Fibroblast of villous mesenchyme (primary cell): ENCODE data around the gene ACHE. TPM values are rescaled to one million over a fixed set of nuclear protein-coding genes. Genes with fewer than 3 reads are reported as not detected.

Source experiments
- DNase-seq: peaks from one replicate; pipeline ENCODE4 v3.0.0-alpha.2; 2010; ENCODE audit warnings: low read depth
- H3K4me3 ChIP-seq: 2 replicates; pipeline ENCODE4 v1.5.1; 2011; ENCODE audit warnings: low read depth, mild to moderate bottlenecking, low read length
- total RNA-seq: library from RNA; depleted of rRNA; stranded (reverse); fragments of >200 nt; gene quantifications from 2 replicates; pipeline ENCODE4 v1.2.3, GENCODE V29; 2012
- TF ChIP-seq, protein P1 (sequence below): IDR thresholded peaks from 2 replicates; pipeline ENCODE4 v1.5.1; 2012; ENCODE audit warnings: low read depth, mild to moderate bottlenecking, low read length; ENCODE audit not compliant: insufficient read depth

Gene ACHE
- total RNA-seq, 1 donor = not detected

DNA sequence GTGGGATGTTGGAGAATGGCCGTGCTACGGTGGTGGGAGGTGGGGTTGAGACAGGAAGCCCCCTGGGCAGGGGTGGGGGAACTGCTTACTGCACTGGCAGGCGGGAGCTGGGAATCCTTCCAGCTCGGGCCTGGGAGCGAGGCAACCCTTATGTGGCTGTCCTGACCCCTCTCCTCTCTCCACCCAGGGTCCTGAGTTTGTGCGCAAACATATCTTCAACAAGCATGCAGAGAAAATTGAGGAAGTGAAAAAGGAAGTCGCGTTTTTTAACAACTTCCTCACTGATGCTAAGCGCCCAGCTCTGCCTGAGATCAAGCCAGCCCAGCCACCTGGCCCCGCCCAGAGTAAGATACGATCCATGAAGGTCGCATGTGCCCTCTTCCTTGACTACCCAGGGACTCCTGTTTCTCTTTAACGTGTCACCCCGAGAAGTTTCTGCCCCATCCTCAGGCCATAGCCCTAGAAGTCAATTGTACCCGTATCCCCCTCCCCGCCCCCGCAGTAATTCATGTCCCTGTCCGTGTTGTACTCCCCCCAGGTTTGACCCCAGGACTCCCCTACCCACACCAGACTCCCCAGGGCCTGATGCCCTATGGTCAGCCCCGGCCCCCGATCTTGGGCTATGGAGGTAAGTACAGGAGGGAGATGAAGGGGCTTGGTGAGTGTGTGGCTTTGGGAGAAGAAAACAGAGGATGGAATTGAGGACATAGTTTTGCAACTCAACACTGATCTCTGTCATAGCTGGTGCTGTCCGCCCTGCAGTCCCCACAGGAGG lies 8.0 kb downstream of the ACHE start:
- DNase-seq = no peak
- no peak overlapping the region for H3K4me3 ChIP-seq
- TF ChIP-seq, protein P1, sequence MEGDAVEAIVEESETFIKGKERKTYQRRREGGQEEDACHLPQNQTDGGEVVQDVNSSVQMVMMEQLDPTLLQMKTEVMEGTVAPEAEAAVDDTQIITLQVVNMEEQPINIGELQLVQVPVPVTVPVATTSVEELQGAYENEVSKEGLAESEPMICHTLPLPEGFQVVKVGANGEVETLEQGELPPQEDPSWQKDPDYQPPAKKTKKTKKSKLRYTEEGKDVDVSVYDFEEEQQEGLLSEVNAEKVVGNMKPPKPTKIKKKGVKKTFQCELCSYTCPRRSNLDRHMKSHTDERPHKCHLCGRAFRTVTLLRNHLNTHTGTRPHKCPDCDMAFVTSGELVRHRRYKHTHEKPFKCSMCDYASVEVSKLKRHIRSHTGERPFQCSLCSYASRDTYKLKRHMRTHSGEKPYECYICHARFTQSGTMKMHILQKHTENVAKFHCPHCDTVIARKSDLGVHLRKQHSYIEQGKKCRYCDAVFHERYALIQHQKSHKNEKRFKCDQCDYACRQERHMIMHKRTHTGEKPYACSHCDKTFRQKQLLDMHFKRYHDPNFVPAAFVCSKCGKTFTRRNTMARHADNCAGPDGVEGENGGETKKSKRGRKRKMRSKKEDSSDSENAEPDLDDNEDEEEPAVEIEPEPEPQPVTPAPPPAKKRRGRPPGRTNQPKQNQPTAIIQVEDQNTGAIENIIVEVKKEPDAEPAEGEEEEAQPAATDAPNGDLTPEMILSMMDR = no peak

DNA sequence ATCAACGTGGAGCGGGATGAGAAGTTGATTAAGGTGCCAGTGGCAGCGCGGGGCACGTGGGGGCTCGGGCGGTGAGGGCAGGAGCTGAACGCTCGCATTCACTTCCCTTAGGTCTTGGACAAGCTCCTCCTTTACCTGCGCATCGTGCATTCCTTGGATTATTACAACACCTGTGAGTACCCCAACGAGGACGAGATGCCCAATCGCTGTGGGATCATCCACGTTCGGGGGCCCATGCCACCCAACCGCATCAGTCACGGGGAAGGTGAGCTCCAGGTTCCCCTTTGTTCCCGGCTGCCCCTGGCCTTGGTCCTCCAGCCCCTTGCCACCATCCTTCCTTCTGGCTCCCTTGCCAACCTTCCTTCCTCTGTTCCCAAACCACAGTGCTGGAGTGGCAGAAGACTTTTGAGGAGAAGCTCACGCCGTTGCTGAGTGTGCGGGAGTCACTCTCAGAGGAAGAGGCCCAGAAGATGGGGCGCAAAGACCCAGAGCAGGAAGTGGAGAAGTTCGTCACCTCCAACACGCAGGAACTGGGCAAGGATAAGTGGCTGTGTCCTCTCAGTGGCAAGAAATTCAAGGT lies 8.7 kb downstream of the ACHE start:
- H3K4me3 ChIP-seq = no peak overlapping the region
- DNase-seq = no peak
- TF ChIP-seq, protein P1 = no peak

DNA sequence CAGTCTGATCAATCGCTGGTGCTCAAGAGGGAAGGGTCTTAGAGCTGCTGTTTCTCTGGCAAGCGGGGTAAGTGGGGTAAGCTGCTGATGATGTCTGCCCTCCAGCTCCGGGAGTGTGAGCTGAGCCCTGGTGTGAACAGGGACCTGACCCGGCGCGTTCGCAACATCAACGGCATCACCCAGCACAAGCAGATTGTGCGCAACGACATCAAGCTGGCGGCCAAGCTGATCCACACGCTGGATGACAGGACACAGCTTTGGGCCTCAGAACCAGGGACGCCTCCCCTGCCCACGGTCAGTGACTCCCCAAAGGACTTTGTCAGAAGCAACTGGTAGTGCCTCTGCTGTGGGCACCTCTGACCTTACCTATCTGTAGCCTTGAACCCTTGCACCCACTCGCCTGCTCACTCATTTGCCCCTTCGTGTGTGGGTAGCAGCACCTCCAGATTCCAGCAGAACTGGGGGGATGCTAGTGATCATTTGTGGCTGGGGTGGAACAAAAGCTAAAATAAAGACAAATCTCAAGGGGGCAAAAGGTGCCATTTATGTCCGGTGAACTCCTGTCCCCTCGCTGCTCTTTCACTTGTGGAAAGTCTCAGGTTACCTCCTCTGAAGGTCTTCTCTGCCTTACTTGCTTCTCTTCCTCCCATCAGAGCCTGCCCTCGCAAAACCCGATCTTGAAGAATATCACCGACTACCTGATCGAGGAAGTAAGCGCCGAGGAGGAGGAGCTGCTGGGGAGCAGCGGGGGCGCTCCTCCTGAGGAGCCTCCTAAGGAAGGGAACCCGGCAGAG lies 9.3 kb downstream of the ACHE start:
- H3K4me3 ChIP-seq = no peak overlapping the region
- TF ChIP-seq, protein P1 = no peak
- DNase-seq = no peak

DNA sequence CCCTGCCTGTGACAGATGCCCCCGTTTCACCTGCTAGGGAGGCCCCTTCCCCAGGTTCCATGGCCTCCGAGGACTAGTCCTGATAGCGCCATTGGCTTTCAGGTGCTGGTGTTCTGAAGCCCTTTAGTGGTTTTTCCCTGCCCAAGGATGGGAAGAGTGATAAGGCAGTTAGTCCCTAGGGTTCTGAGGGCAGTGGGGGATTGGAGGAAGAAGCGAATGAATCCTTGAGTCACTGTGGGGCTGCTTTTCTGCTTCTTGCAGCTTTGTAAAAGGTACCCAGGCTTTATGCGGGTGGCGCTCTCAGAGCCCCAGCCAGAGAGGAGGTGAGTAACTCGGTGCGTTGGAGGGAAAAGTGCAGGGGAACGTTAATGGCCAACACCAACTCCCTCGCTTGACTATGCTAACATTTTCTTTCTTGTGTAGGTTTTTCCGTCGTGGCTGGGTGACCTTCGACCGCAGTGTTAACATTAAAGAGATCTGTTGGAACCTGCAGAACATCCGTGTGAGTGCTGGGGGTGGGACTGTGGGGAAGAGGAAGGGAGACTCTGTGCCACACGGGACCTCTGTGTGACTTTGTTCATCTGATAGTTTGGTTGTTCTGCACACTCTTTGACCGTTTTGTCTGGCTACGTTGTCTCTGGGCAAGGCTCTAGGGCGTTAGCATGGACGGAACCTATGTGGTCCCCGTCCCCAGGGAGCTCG lies 10.1 kb downstream of the ACHE start:
- TF ChIP-seq, protein P1 = no peak
- H3K4me3 ChIP-seq = no peak overlapping the region
- no peak for DNase-seq

DNA sequence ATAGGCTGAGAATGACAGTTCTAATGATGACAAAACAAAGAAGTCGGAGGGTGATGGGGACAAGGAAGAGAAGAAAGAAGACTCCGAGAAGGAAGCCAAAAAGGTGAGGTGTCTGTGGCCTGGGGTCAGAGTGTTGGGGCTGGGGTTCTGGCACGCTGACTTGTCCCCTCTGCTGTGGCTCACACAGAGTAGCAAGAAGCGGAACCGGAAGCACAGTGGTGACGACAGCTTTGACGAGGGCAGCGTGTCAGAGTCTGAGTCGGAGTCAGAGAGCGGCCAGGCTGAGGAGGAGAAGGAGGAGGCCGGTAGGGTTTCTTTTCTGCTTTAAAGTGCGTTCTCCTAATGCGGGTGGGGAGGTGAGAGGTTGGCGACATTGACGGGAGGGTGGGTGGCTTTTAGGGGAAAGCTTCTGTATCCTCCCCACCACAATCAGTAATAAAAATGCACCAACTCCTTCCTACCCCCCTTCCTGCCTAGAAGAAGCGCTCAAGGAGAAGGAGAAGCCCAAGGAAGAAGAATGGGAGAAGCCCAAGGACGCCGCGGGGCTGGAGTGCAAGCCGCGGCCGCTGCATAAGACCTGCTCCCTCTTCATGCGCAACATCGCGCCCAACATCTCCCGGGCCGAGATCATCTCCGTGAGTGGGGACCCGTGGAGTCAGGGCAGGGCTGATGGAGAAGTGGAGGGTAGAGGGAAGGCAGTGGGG lies 10.8 kb downstream of the ACHE start:
- H3K4me3 ChIP-seq = no peak overlapping the region
- DNase-seq = no peak
- TF ChIP-seq, protein P1 = no peak

DNA sequence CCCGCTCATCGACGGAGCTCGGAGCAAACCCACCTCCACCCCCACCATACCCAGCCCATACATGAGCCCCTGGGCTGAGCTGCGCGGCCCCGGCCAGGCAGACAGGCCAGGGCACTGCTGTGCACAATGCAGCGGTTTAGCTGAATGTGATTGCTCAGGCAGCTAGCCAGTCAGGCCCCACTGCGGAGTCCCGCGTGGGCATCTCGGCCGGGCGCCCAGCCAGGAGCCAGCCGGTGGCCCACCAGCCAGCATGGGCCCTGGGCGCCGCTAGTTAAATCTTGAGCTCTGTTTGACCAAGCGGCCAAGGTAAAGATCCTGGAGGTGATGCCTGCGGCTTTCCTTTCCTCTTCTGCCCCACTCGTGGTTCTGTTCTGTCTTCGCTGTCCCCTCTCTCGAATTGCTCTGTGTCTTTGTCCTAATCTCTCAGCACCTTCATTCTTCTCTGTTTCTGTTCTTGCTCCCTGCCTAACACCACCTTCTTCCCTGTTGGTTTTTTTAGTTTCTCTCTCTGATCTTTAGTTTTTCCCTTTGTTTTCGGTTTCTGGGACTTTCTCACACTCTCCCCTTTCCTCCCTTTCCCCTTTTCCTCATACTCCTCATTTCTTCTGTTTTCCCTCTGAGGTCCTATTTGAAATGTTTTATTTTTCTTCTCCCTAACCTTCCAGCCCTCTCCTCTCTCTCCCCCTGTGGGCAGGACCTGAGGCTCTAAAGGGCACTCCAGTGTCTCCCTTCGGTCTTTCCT lies 12.7 kb downstream of the ACHE start:
- no peak for DNase-seq
- TF ChIP-seq, protein P1 = no peak
- H3K4me3 ChIP-seq = no peak overlapping the region
